ENCODE data around the gene PPIL6.

Gene PPIL6

GRCh38 chr6:109458774-109459531 lies 18.5 kb upstream of the PPIL6 start:
- TF ChIP-seq FOXP2 (optimal IDR thresholded peaks at IDR 0.05; ENCODE audit: borderline replicate concordance, extremely low read depth, extremely low read length, insufficient read depth) (no peak), SIN3A (IDR thresholded peaks at IDR 0.05; ENCODE audit: borderline replicate concordance, insufficient read depth, low read length) (no peak), TAF1 (IDR thresholded peaks at IDR 0.05; ENCODE audit: borderline replicate concordance, insufficient read depth, low read length) (no peak), POLR2AphosphoS5 (IDR thresholded peaks at IDR 0.05; ENCODE audit: low read depth, low read length) (no peak), REST (IDR thresholded peaks at IDR 0.05; ENCODE audit: insufficient read depth in 1 of 2, low read depth in 2 of 2, low read length in 2 of 2) (no peak)

- TF ChIP-seq REST (IDR thresholded peaks at IDR 0.05; ENCODE audit: insufficient read depth in 1 of 2, low read depth in 2 of 2, low read length in 2 of 2) = no peak
- TF ChIP-seq FOXP2 (optimal IDR thresholded peaks at IDR 0.05; ENCODE audit: borderline replicate concordance, extremely low read depth, extremely low read length, insufficient read depth) = no peak
- TF ChIP-seq POLR2AphosphoS5 (IDR thresholded peaks at IDR 0.05; ENCODE audit: low read depth, low read length) = no peak
- TF ChIP-seq TAF1 (IDR thresholded peaks at IDR 0.05; ENCODE audit: borderline replicate concordance, insufficient read depth, low read length) = no peak
- no peak for TF ChIP-seq SIN3A (IDR thresholded peaks at IDR 0.05; ENCODE audit: borderline replicate concordance, insufficient read depth, low read length)
Observed at GRCh38 chr6:109457562-109457996, 17.2 kb upstream of the PPIL6 start.

- TF ChIP-seq TAF1 (IDR thresholded peaks at IDR 0.05; ENCODE audit: borderline replicate concordance, insufficient read depth, low read length) (no peak), POLR2AphosphoS5 (IDR thresholded peaks at IDR 0.05; ENCODE audit: low read depth, low read length) (no peak), SIN3A (IDR thresholded peaks at IDR 0.05; ENCODE audit: borderline replicate concordance, insufficient read depth, low read length) (no peak), REST (IDR thresholded peaks at IDR 0.05; ENCODE audit: insufficient read depth in 1 of 2, low read depth in 2 of 2, low read length in 2 of 2) (no peak), FOXP2 (optimal IDR thresholded peaks at IDR 0.05; ENCODE audit: borderline replicate concordance, extremely low read depth, extremely low read length, insufficient read depth) (no peak)
Observed at GRCh38 chr6:109456710-109457561, 16.5 kb upstream of the PPIL6 start.

- TF ChIP-seq FOXP2 (optimal IDR thresholded peaks at IDR 0.05; ENCODE audit: borderline replicate concordance, extremely low read depth, extremely low read length, insufficient read depth) (no peak), REST (IDR thresholded peaks at IDR 0.05; ENCODE audit: insufficient read depth in 1 of 2, low read depth in 2 of 2, low read length in 2 of 2) (no peak), SIN3A (IDR thresholded peaks at IDR 0.05; ENCODE audit: borderline replicate concordance, insufficient read depth, low read length) (no peak), POLR2AphosphoS5 (IDR thresholded peaks at IDR 0.05; ENCODE audit: low read depth, low read length) (no peak), TAF1 (IDR thresholded peaks at IDR 0.05; ENCODE audit: borderline replicate concordance, insufficient read depth, low read length) (no peak)
Observed at GRCh38 chr6:109456111-109456583, 15.7 kb upstream of the PPIL6 start.
